ENCODE data around the gene HAPLN3.

HAPLN3 gene

GRCh38 chr15:88891540-88892254 is 3.6 kb downstream of the HAPLN3 start:
- DNase-seq (ENCODE audit: low read depth): no peak

DNA sequence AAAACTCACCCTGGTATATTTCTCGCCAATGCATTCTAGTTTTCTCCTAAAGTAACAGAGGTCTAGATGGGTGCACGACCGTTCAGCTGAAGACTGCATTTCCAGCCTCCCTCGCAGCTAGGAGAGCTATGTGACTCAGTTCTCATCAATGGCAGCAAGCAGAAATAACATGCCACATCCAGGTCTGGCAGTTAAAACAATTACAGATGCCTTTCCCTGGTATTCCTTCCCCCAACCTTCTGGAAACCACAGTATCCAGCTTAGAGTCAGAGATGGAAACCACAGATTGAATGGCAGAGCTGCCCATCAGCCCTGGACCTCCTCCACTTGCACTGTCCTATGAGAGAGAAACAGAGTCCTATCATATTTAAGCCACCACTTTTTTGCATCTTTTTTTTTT is 4.8 kb downstream of the HAPLN3 start:
- no peak for DNase-seq (ENCODE audit: low read depth)

- no peak for DNase-seq (ENCODE audit: low read depth)
Measured at GRCh38 chr15:88888719-88889118, 6.6 kb downstream of the HAPLN3 start.

DNA sequence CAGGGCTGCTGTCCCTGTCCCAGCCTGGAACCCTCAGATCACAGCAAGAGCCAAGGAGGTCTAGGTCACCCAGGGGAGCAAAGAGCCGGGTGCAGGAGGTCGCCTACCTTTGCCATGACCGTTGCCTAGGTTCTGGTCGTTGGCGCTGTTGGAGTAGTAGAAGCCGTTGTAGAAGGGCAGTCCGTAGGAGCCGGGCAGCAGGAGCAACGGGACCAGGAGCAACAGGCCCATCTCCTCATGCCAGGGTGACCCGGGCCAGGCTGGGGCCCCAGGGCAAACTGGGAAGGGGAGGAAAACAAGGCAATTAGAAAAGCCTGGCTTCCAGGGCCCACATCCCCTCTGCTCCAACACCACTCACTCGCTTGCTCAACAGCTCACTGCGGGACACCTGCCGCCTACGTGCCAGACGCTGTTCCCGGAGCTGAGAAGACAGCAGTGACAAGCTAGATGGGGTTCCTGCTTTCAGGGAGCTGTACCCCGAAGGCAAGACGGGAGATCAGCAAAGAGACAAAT is 8.2 kb downstream of the HAPLN3 start:
- no peak for DNase-seq (ENCODE audit: low read depth)

- DNase-seq (ENCODE audit: low read depth): no peak
Measured at GRCh38 chr15:88882785-88883184, 12.6 kb downstream of the HAPLN3 start.

DNA sequence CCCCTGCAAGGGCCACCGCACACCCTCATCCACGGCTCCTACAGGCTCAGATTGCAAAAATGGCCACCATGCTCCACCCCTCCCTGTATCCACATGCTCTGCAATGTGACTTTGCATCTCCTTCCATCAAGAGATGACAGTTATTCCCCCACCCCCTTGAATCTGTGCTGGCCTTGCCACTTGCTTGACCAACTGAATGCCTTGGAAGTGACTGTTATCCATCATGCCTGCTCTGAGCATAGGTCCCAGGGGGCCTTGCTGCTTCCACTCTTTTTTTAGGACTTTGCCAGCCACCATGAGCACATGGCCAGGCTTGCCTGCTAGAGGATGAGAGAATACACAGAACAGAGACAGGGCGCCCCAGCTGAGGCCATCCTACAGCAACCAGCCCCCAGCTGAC is 13.6 kb downstream of the HAPLN3 start:
- DNase-seq (ENCODE audit: low read depth): no peak

- DNase-seq (ENCODE audit: low read depth): no peak
Measured at GRCh38 chr15:88880944-88881740, 14.2 kb downstream of the HAPLN3 start.

DNA sequence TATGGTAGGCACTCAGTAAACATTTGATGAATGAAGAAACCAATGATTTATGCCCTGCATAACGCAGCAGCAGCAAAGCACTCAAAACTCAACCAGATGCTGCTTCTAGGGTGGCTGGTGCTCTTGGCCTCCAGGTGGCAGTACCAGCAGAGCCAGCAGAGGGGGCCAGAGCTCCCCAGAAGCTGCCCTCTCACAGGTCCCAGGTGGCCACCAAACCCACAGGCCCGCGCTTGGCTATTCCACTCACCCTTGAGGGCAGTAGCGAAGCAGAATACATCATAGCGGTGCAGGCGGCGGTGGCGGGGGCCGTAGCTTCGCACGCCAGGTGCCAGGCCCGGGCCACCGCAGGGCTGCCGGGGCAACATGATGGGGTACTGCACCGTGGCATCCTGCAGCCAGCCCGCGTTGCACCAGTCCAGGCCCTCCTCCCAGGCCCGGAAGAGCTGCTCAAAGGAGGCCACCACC is 16.6 kb downstream of the HAPLN3 start:
- DNase-seq (ENCODE audit: low read depth): no peak

GRCh38 chr15:88877906-88878305 is 17.4 kb downstream of the HAPLN3 start:
- no peak for DNase-seq (ENCODE audit: low read depth)

DNA sequence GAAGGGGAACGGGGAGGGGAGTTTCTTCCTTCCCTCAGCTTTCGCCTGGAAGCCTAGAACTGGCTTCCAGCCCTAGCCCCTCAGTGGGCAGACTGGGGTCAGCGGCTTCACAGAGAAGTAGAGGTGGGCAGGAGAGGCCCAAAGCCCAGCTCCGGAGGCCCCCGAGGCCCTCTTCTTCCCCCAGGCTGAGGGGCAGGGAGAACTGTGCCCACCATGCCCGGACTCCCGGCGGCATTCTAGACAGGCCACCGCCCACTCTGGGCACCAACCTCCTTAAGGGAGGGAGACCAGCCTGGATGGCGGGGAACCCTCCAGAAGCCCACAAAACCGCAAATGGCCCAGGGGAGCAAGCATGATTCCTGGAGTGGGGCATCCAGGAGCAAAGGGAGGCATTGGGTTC is 17.9 kb downstream of the HAPLN3 start:
- no peak for DNase-seq (ENCODE audit: low read depth)

DNA sequence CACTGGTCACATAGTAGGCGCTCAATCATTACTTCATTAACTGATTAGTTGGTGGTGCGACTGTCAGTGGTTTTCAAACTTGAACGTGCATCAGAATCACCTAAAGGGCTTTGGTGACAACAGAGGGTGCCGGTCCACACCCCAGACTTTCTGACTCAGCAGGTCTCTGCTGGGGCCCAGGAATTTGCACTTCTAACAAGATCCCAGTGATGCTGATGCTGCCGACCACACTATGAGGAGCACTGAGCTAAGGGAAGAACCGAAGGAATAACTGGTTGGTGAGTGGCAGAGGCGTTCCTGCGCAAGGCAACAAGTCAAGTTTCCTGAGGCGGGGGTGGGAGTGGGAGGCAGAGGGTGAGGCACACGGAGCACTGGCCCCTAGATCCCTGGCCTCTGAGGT is 18.8 kb downstream of the HAPLN3 start:
- no peak for DNase-seq (ENCODE audit: low read depth)

DNA sequence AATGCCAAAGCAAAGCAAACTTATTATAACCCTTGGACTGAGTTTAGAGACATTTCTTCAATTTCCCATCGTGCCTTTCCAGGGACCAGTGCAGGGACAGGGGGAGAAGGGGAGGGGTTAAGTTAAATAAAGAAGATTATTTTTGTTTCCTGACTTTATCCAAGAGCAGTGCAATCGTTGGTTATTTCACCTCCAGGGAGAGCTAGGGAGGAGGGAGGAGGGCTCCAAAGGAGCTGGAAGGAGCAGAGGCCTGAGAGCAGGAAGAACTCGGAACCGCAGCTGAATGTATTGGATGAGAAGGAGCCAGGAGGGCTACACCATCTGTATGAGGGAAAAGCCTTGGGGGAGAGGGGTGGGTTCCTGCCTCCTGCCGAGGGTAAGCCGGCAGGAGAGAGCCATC is 20.7 kb downstream of the HAPLN3 start:
- DNase-seq (ENCODE audit: low read depth): no peak

GRCh38 chr15:88874275-88874674 is 21.1 kb downstream of the HAPLN3 start:
- no peak for DNase-seq (ENCODE audit: low read depth)

DNA sequence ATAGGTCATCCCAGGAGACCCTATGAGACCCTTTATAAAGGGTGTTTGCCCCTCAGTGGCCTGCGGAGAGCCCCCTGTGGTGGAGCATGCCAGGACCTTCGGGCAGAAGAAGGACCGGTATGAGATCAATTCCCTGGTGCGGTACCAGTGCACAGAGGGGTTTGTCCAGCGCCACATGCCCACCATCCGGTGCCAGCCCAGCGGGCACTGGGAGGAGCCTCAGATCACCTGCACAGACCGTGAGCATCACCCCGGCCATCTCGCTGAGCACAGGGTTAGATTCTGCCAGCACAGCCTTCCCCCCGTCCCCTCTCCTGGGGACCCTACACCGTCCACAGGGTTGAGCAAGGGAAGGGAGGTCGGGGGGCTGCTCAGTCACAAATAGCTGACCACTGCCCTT is 21.6 kb downstream of the HAPLN3 start:
- no peak for DNase-seq (ENCODE audit: low read depth)

DNA sequence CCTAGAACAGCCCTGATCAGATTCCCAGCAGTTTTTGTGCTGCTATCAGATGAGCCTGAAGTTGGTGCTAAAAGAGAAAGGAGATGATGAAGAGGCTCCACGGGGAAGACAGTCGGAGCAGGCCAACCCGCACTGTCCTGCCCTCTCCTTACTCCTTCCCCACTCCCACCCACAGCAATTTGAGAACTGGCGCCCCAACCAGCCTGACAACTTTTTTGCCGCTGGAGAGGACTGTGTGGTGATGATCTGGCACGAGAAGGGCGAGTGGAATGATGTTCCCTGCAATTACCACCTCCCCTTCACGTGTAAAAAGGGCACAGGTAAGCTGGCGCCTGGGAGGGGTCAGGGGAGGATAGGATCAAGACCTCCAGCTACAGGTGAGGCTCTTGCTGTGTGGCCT is 22.6 kb downstream of the HAPLN3 start:
- DNase-seq (ENCODE audit: low read depth): no peak

DNA sequence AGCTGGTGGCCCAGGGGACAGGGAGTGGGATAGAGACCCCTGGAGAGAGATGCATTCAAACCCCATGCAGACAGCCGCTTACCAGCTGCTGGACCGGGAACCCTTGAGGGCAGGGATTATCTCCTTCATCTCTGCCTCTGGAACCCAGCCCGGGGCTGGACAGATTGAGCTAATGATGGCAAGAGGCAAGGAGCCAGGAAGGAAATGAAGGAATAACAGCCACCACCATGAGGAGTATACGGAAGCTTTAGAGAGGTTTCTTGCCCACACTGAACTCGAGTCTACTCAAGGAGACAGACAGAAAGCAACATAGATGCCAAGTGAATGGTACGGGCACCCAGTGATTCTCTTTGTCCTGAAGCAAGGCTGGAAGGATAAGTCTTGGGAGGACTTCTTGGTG is 23.2 kb downstream of the HAPLN3 start:
- DNase-seq (ENCODE audit: low read depth): no peak

DNA sequence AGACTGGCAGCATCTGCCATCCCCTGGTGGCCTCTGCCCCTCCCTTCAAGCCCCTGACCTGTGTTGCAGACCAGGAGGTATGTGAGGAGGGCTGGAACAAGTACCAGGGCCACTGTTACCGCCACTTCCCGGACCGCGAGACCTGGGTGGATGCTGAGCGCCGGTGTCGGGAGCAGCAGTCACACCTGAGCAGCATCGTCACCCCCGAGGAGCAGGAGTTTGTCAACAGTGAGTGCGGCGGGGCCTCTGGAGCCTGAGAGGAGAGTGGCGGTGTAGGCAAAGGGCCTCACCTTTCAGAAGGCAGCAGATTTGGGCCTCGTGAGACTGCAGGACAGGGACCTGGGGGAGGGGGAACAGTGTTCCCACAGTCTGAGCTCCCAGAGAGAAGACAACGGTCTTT is 24.0 kb downstream of the HAPLN3 start:
- no peak for DNase-seq (ENCODE audit: low read depth)

GRCh38 chr15:88866295-88866881 is 29.0 kb downstream of the HAPLN3 start:
- no peak for DNase-seq (ENCODE audit: low read depth)

DNA sequence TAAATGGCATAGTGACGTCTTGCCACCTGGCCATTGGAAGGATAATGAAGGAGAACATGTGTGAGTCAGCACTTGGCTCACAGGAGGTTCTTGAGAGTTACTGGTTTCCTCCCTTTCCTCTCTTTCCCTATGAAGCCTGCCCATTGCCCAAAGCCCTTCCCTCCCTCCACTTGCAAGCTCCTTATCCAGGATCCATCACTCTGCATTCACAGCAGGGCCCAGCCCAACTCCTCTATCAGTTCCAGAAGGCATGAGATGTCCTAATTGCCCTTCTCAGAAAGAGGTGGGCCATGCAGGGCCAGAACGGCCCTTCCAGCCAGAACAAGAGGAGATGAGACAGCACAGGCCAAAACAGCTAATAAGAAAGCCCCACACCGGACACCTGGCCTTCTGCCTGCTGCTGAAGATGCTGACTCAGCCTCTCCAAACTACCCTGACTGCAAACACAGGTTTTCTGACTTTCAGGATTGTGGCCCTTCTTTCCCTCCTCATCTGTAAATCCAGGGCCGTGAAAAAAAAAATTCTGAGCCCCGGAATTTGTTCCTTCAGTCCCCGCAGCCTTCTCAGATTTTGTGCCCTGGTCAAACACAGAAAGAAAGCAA is 29.7 kb downstream of the HAPLN3 start:
- DNase-seq (ENCODE audit: low read depth): no peak

- DNase-seq (ENCODE audit: low read depth): no peak
Measured at GRCh38 chr15:88864861-88865497, 30.4 kb downstream of the HAPLN3 start.

GRCh38 chr15:88863412-88863811 is 31.9 kb downstream of the HAPLN3 start:
- no peak for DNase-seq (ENCODE audit: low read depth)

DNA sequence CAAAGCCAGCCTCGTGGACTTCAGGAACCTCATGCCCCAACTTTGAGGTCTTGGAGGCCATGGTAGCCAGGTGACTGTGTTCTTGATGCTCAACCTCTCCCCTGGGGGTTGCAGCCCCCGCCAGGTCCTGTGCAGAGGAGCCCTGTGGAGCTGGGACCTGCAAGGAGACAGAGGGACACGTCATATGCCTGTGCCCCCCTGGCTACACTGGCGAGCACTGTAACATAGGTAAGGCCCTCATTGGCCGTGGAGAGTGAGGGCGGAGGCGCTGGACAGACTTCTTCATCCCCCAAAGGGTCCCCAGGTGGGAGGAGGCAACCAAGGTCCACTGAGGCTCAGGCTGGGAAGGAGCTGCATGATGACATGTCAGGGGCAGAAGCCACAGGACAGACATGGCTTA is 35.1 kb downstream of the HAPLN3 start:
- DNase-seq (ENCODE audit: low read depth): no peak
